Ureter (tissue), 1 donor: ENCODE data around the gene SYT17. TPM values are rescaled to one million over a fixed set of nuclear protein-coding genes. Genes with fewer than 3 reads are reported as not detected.

ENCODE experiments used
- DNase-seq: peaks from one replicate; pipeline ENCODE4 v3.0.0-alpha.2; 2020; ENCODE audit warnings: low spot score
- total RNA-seq: library from RNA; stranded (reverse); gene quantifications from one replicate; pipeline ENCODE4 v1.2.4, GENCODE V29; 2023
- donor health status: DM: yes; HTN: yes; CAD: no.

The SYT17 gene
- total RNA-seq, 1 donor from 2014 or later = 24.4 TPM

DNA sequence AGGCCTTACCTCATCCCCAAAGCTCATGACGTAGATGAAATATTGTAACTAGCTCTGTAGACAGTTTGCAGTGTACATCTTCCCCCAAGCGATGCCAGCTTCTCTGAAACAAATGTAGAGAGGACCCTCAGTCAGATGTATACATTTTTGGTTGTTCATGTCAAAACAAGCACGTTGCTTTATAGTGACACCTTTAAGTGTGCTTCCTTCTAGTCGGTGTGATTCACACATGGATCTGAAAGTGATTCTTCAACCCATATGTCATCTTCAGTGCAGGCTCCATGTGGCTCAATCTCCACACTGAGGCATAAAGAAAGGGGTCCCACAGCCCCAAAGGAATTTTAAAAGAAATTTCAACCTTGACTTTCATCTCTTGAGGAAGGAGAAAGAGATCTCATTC is 86.6 kb downstream of the SYT17 start:
- DNase-seq = no peak

DNA sequence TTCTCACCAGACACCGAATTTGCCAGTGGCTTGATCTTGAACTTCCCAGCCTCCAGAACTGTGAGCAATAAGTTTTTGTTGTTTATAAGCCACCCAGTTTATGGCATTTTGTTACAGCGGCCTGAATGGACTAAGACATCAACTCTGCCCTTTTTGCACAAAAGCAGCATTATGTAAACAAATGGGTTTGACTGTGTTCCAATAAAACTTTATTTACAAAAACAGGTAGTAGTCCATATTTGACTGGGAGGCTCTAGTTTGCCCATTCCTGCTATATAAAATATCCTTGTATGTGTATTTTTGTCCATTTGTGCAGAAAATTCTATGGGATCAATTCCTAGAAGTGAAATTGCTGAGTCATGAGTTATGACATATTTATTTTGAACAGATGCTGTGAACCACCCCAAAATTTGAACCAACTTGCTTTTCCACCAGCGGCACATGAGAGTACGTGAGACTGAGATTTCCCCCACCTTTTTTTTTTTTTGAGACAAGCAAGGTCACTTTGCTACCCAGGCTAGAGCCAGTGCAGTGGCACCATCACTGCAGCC is 96.2 kb downstream of the SYT17 start:
- no peak for DNase-seq

- DNase-seq = no peak
Measured at GRCh38 chr16:19265380-19265930, 97.4 kb downstream of the SYT17 start.

- DNase-seq = no peak
Measured at GRCh38 chr16:19266774-19267173, 98.7 kb downstream of the SYT17 start.

- no peak for DNase-seq
Measured at GRCh38 chr16:19269098-19269497, 101.1 kb downstream of the SYT17 start.

DNA sequence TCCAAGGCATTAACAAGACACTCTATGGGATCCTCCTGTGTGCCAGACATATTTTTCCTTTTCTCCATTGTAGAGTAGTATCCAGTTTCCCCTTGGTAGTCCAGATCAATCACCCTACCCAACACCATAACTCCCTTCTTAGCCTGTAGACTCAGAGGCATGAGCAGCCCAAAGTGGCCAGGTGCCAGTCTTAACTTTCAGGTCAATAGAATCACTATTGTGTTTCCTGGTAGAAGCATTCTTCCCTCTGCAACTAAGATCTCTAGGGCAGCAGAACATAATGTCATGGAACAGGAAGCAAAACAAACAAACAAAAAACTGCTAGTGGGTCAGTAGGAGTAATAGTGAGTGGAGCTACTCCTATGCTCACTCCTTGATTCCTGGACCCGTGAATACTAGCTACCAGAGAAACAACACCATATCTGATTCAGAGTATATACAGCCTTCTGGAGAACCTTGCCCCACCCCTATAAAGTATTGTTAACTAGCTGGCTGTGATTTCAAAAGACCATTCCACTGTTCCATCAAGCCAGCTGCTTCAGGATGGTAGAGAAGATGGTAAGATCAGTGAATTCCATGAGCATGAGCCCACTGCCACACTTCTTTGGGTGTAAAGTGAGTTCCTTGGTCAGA is 106.2 kb downstream of the SYT17 start:
- DNase-seq = no peak

DNA sequence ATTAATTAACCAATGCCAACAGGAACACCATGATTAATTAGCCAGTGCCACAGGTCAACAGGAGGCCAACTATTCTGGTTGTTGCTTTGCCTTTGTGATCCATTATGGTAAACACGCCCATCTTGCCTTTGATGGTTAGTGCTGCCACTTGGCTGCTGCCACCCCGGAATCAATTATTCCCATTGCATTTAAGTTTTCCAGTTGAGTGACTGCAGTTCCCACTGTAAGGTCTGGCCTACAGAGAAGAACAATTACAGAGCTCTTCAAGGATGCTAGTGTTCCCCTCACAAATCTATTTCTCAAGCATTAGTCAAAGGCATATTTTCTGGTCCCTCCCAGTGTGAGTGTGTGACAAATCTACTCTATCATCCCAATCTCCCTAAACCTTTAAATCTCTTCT is 110.4 kb downstream of the SYT17 start:
- no peak for DNase-seq

- no peak for DNase-seq
Measured at GRCh38 chr16:19281246-19281645, 113.2 kb downstream of the SYT17 start.

DNA sequence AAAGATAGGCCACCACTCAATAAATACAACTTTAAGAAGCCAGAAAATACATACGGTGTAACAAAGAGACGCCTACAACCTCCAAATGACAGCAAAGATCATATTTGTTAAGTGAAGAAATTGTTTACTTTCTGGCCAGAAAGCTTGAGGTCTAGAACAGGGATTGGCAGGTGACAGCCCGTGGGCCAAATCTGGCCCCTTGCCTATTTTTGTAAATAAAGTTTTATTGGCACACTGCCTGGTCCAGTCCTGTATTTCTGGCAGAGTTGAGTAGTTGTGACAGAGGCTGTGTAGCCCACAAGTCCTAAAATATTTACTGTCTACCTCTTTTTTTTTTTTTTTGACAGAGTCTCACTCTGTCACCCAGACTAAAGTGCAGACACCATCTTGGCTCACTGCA is 114.1 kb downstream of the SYT17 start:
- DNase-seq = no peak

DNA sequence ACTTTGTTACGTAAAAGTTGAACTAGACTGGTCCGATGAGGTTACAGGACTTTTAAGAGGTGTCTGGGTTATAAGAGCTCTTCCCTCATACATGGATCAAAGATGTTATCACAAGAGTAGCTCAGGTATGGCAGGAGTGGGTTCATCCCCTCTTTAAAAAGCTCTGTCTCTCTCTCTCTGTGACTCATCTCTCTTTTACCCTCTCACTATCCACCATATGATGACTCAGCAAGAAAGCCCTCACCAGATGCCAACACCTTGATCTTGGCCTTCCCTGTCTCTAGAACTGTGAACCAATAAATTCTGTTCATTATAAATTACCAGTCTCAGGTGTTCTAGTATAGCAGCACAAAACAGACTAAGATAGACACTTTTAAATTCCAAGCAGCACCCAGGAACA is 115.6 kb downstream of the SYT17 start:
- DNase-seq = no peak

DNA sequence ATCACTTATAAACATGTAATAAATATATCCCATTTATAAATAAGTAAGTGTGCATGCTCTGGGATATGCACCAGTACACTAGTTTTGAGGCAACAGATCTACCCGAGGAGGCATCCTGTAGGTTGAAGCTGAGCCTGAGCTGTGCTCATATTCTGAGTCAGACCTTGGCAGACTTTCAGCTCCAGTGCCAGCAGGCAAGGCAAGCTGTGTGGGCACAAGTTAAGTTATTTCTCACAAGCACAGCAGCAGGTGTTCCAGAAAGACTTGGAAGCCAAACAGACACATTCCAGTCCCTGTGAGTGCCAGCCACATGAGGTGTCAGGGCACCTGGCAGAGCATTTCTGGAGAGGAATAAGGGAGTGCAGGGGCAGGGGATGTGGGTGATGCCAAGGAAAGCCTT is 116.2 kb downstream of the SYT17 start:
- DNase-seq = peak; percentile 46

DNA sequence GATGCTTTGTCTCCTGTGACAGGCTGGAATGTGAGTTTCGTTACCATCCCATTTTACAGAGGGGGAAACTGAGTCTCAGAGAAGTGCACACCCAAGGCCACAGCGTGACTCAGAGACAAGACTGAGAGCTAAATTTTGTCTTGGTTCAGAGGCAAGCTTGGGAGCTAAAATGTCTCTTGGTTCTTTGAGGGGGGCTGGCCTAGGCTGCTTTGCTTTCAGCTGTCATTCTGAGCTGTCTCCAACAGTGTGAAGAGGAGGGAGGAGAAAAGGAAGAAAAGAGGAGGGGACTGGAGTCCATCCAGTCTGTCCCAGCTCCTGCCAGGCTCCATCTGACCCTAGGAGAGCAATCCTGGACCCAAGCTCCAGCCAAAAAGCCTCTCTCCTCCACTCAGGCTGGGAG is 117.4 kb downstream of the SYT17 start, which contains the start of gene CLEC19A:
Gene CLEC19A (plus strand): TSS at position 301 of the 400 bp plus-strand sequence. CDS start 121 bp downstream, outside the sequence.
- no peak for DNase-seq

DNA sequence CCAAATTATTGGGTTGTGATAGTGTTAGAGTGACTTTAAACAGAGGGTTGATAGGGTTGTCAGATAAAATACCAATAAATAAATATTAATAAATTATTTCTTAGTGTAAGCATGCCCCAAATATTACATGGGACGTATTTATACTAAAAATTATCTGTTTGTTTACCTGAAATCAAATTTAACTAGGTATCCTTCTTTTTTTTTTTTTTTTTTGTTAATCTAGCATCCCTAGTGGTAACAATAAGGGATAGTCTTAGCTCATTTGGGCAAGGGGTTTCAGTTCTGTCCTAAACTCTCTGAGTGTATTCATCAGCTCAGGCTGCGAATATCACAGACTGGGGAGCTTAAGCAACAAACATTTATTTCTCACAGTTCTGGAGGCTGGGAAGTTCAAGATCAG is 118.8 kb downstream of the SYT17 start:
- no peak for DNase-seq

DNA sequence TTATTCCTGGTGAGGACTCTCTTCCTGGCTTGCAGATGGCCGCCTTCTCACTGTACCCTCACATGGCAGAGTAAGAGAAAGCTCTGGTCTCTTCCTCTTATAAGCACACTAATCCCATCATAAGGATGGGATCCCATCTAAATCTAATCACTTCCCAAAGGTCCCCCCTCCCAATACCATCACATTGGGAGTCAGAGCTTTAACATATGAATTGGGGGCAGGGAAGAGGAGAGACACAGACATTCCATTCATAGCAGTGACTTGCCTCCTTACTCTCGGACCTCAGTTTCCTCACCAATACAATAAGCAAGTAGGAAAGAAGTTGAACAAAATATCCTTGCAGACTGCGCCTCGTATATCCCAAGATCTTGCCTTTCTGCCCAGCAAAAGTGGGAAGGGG is 119.2 kb downstream of the SYT17 start:
- no peak for DNase-seq

DNA sequence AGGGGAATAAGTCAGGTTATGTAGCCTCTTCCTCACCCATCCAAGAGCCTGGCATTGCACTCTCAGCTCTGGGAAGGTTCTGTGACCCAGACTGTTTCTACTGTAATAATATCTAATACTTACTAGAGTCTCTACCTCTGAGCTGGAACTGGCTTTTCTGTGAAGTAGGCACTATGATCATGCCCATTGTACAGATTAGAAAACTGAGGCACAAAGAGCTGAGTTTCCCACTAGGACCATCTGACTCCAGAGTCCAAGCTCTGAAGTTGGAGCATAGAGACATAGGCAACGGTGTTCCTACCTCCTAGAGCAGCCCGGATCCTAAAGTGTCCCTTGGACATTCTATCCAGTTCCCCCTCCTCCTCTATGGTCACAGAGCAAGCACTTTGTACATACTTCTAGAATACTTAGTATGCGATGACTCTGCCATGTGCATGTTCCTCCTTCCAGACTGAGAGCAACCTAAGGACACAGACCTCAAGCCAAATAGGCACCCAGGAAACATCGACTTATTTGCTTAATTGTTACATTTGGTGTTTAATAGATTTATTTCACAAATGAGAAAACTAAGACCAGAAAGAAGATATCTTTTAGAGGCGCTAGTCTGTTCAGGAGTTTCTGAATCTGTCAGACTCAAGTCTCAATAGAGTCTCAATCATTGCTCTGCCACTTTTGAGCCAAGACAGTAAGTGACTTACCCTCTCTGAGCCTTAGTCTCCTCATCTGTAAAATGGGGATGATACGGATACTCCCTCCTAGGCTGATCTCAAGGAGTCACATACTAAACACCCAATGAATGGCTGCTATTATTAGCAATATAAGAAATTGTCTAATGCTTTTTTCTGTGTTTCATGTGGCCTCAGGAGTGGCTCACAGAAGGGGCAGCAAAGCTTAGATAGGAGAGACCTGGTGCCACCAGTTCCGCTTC is 121.1 kb downstream of the SYT17 start:
- no peak for DNase-seq

- DNase-seq = no peak
Measured at GRCh38 chr16:19289811-19290485, 121.9 kb downstream of the SYT17 start.

GRCh38 chr16:19290860-19291259 is 122.8 kb downstream of the SYT17 start:
- no peak for DNase-seq

GRCh38 chr16:19291475-19291874 is 123.4 kb downstream of the SYT17 start:
- DNase-seq = no peak

GRCh38 chr16:19292186-19292585 is 124.1 kb downstream of the SYT17 start:
- DNase-seq = no peak

DNA sequence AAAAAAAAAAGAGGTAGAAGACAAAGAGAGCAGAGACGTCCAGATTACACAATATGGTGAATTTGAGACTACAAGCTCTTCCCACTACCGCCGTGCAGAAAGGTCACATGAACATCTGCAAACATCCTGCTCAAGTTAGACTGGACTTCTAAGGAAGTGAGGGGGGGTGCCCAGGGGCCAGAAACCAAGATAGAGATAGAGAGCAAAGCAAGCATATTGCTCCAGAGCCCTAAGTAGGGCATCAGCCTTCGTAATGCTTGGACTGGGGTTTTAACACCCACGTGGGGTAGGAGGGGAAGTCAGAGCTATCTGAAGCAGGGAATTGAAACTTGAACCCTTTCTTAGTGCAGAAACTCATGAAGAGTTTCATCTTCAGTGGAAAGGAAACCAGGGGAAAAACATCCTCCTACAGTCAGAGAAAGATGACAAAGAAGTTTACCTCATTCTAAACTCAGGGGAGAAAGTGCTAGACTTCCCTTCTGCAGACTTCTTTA is 126.2 kb downstream of the SYT17 start:
- DNase-seq = peak; percentile 53

- DNase-seq = no peak
Measured at GRCh38 chr16:19295393-19295792, 127.4 kb downstream of the SYT17 start.

- no peak for DNase-seq
Measured at GRCh38 chr16:19297454-19297853, 129.4 kb downstream of the SYT17 start.
